Amniotic stem cell (primary cell): ENCODE data around the gene STK33.

Experiments
- DNase-seq: peaks from one replicate; lab custom pipeline; 2025; lab: John Stamatoyannopoulos, UW

Gene STK33

DNA sequence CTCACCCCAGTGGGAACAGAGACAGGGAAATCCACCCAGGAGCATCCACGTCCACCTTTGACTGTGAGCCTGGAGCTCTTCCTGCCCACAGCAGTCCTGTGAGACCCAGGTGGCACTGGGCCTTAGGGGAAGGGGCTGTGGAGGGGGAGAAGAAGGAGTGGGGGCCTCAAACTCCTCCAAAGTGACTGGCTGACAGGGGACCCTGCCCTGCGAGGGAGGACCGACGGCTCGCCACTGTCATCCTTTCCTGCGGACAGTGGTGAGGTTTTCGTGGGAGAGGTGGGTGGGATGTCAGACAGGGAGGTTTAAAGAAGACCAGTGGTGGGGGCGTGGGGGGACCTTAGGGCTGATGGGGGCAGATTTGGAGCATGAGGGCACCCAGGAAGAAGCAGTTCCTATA, 237.8 kb downstream of the STK33 start:
- no peak for DNase-seq

DNA sequence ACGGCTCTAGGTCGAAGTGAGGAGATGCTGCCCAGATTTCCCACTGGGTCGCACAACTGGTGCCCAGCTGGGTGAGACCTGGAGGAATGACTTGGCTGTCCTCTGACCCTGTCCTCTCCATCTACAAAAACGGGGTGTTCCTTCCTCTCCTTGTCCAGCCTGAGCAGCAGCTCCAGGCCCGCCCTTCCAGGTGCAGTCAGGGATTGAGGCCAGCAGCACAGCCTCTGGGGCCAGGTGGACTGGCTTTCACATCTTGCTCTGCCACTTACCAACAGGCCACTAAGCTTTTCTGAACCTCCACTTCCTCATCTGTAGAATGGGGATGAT, 238.6 kb downstream of the STK33 start:
- DNase-seq: no peak

DNA sequence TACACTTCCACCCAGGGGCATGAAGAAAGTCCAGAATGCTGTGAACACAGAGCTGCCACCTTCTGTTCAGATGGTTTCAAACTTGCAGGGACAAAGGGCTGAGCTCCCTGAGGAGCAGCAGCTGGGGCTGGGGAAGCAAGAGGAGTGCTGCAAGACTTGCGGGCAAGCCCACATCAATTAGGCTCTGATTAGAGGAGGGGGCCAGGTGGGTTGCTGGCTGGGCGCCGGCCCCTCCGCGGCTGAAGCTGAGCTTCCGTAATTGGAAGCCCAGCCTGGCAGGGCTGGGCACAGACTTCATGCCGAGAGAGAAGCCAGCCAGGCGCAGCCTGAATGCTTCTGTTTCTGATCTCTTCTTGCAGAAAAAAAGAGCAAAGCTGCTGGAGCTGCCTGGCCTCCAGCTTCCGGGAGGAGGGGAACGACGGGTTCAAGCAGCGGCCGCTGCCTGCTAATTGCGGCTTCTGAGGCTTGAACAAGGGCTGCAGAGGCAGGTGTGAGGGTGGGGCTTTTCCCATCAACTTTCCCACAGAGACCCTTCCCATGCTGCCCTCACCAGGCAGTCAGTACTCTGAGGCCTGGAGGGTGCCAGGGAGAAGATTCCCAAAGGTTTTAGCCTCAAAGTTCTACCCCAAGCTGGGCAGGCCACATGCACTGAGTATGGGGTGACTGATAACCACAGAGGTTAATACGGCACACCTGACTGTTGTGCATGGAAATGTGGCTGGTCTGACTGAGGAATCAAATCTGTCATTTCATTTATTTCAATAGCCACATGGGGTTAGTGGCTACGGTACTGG, 239.2 kb downstream of the STK33 start:
- no peak for DNase-seq

DNA sequence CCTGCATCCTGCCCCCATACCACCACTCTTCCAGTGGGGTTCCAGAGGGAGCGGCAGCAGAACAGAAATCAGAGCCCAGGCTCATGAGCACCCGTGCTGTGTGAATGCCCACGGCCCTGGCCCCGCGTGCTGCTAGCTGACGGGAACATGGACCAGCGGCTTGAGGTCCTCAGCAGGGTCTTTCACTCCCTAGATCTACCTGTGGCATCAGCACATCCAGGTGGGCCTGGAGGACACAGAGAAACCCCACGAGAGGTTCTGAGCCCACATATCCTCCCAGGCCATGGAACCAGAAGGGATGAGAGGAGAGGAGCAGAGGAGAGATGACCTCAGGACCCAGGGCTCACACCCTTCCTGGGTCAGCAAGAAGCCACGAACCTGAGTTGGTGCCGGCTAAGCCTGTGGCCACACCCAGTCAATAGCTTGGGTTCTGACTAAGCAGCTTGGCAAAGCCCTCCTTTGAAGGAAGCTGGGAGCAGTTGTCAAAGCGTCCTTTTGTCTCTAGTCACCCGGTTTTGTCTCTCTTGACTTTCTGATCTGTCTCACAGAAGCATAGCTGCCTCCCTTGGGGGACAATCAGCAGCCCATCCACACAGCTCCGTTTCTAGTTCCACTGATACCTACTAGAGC, 241.0 kb downstream of the STK33 start:
- DNase-seq: no peak

DNA sequence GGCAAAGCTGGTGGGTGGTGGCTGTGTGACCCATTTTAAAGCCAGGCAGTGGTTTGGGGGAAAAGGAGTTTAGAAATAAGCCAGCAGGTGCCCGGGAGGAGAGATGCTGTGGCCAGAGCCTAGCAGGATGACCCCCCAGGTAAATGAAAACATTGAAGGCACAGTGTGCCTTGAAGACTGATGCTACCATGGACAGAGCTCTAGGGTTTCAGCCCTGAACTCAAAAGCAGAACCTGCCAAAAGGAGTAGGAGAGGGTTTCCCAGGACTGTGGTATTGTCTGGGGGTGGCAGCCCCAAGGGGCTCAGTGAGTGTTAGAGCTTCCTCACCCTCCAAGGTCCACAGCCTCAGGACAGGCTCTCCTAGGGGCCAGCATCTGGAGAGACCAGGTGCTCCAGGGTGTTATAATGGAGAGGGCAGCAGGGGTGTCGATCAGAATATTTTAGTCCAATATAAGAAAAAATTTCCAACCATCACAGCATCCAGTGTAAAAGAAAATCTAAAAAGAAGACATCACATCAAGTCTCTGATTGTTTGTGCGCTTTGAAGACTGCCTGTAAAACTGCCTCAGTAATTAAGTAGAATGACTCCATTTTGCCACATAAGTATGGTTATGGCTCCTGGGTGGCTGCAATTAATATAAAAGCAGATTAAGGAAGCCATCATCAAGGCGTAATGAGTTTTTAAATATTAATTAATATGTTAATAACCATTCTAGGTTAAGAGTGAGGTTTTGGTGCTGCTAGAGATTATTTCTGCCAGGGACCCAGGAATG, 241.7 kb downstream of the STK33 start:
- DNase-seq: no peak

DNA sequence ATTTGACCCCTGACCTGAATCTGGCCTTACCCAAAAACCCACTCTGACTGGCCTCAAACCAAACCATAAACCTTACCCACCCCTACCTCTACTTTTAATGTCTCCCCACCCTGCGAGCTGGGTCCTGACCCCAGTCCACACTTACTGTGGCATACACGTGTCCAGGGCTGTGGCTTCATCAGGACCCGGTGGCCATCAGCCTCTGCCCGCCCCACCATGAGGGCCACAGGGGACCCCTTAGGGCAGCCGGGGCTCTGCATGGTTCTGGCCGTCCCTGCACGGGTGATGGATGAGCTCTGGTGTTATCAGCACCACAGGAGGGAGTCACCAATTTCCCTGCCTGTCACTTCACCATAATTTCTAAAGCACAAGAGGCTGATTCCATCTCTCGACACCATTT, 242.8 kb downstream of the STK33 start:
- no peak for DNase-seq

DNA sequence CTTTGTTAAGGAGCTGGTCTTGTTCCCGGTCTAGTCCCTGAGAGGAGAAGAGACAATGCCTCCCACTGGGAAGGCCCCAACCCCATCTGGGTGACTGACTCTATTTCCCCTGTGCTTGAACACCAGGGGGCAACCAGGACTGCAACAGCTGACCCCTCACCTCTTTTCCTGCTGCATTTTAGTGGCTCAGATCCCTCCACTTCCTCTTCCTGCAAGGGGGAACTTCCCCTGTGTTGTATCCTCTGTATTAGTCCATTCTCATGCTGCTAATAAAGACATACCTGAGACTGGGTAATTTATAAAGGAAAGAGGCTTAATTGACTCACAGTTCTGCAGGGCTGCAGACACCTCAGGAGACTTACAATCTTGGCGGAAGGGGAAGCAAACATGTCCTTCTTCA, 246.1 kb downstream of the STK33 start:
- no peak for DNase-seq

DNA sequence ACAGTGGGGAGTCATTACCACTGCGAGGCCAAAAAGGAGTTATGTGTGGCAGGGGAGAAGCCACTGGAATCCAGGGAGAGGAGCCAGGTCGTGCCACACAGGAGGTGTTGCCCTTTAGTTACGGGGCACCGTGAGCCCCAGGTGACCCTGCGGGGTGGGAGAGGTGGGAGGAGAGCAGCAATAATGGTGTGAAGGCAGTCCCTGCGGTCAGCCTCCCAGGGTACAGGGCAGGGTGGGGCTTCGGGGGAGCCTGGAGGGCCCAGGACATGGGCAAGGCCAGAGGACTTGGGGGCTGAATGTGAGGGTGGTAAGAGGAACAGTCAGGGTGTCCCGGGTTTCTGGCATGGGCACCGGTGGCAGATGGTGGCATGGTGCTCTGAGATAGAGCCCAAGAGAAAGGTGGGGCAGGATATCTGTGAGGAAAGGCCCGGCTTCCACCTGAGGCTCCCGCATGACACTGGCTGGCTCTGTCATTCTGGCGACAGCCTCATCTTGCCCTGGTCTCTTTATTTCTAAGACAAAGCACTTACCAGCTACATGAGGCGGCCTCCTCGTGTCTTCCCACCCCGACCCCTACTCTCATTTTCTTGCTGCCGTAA, 247.8 kb downstream of the STK33 start:
- DNase-seq: no peak

DNA sequence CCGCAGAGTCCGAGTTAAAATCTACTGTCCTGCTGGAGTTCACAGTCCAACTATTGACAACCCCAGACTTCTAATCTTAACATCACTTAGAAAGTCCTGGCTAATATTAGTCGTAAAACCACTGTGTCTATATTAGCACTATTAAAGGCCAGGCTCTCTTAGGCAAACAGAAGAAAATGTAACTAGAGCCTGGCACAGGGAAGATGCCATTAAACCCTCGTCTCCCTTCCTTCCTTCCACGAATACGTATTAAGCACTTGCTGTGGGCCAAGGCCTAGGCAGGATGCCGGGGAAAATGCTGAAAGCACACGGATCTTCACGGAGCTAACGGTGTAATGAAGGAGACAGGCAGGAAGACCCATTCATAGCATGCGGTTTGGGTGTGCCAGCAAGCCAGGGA, 248.8 kb downstream of the STK33 start:
- no peak for DNase-seq

DNA sequence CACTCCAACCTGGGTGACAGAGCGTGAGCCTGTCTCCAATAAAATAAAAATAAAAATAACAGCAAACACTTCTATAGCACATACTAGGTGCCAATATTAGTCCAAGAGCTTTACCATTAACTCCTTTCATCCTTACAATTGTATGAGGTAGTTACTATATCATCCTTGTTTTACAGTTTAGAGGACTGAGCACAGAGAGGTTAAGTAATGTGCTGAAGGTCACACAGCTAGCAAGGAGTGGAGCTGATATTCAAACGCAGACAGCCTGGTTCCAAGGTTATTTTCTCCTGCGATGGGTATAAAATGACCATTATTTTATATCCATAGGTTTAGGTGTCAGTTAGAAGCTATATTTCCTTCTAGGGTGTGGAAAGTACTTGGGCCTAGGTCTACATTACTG, 249.7 kb downstream of the STK33 start:
- no peak for DNase-seq

DNA sequence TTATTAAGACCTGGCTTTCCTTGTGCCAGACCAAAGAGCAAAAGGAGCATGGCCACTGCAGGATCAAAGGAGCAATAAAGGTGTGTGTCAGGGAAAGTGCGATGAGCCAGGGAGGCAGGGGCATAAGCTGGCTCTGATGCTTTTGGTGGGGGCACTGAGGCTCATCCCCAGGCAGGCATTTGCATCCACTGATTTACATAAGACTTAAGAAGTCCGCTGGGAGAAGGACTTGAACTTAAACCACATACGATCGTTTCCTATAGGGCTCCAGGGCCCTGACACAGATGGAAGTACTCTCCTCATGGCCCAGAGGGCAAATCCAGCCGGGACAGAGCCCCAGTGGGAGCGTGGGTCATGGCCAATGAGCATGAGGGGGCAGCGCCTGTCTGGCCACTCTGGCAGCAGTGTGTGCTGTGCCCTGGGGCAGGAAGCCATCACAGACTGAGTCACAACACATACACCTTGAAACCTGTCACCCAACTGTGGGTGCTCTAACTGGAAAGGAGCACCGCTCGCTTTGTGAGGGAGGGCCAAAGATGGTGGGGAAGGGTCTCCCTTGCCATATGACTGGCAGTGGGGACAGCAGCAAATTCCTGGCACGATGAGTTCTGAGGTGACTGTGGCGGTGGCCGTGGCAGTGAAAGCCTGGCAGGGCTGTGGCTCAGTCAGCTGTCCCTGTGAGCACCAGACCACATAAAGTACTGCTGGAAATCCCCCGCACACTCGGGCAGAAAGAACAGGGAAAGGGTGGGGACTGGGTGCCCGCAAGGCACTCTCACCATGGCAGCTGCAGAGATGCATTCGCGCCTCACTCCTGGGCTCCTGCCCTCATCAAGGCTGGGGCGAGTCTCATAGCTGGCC, 251.0 kb downstream of the STK33 start:
- no peak for DNase-seq

DNA sequence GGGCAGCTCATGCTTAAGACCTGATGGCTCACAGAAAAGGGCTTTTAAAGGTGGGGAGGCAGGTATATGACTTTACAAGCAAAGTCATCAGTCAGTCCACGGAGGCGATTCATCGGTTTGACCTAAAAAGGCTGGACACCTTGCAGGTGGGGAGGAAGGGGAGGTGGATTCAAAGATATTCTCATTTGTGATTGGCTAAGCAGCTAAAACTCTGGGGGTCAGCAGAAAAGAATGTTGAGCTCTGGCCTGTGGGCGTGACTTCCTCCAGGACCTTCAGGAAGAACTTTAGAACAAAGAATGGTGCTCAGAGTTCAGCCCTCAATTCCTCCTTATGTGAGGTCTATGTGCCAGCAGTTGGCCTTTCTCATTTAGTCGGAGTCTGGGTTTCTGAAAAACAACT, 252.0 kb downstream of the STK33 start:
- DNase-seq: no peak
